Transverse colon (tissue), 4 donors: ENCODE results near the gene POU2F1. TPM values are rescaled to one million over a fixed set of nuclear protein-coding genes. Genes with fewer than 3 reads are reported as not detected.

Source experiments
- DNase-seq: peaks from one replicate; pipeline ENCODE4 v3.0.0-alpha.2; 2019
- H3K27ac ChIP-seq, 4 donors: fragments of 200-600 bp; sonication (generic); 2 replicates each; pipeline ENCODE4 v1.5.1; 2016 to 2018; ENCODE audit warnings: inconsistent platforms in 4 of 4
- H3K27me3 ChIP-seq: fragments of 200-600 bp; sonication (generic); 2 replicates; pipeline ENCODE4 v1.5.1; 2017; ENCODE audit warnings: inconsistent platforms
- H3K36me3 ChIP-seq, 4 donors: fragments of 200-600 bp; sonication (generic); 2 replicates each; pipeline ENCODE4 v1.5.1; 2017 to 2019; ENCODE audit warnings: inconsistent platforms in 4 of 4
- H3K4me1 ChIP-seq, 4 donors: fragments of 200-600 bp; sonication (generic); 2 replicates each; pipeline ENCODE4 v1.5.1; 2017 to 2020; ENCODE audit warnings: inconsistent platforms in 4 of 4
- H3K4me3 ChIP-seq, 4 donors: fragments of 200-600 bp; sonication (generic); 1 replicate in 1 of 4; 2 replicates in 3 of 4; pipeline versions ENCODE4 v1.5.1 to v1.6.1; 2017 to 2019; ENCODE audit warnings: inconsistent platforms in 4 of 4
- H3K9me3 ChIP-seq, 2 donors: fragments of 200-600 bp; sonication (generic); 2 replicates each; pipeline ENCODE4 v1.5.1; 2017 to 2019; ENCODE audit warnings: inconsistent platforms in 2 of 2
- CTCF ChIP-seq, 5 experiments: fragments of 200-600 bp in 3 of 5; fragments of 450-650 bp in 2 of 5; sonication (generic) in 3 of 5; IDR thresholded peaks; 1 replicate in 2 of 5; 2 replicates in 3 of 5; pipeline ENCODE4 v1.5.1; 2016 to 2017; ENCODE audit warnings: antibody characterized with exemption in 5 of 5, inconsistent platforms in 3 of 5, mild to moderate bottlenecking in 2 of 5, moderate library complexity in 1 of 5
- EP300 ChIP-seq: sonication (generic); formaldehyde crosslinking; IDR thresholded peaks from one replicate; pipeline ENCODE4 v1.6.1; 2017; ENCODE audit warnings: antibody characterized with exemption, low read depth
- POLR2A ChIP-seq: fragments of 450-650 bp; IDR thresholded peaks from one replicate; pipeline ENCODE4 v1.6.1; 2016; ENCODE audit warnings: antibody characterized with exemption, mild to moderate bottlenecking, moderate library complexity
- POLR2AphosphoS5 ChIP-seq, 3 donors: sonication (generic); formaldehyde crosslinking; IDR thresholded peaks; one replicate each; pipeline ENCODE4 v1.6.1; 2016; ENCODE audit warnings: antibody characterized with exemption in 3 of 3
- WGBS, 2 donors: methylation state at CpG; one replicate each; pipeline ENCODE4 v1.1.5; 2018; ENCODE audit warnings: low coverage in 1 of 2; 5-methylcytosine and 5-hydroxymethylcytosine counted together
- in situ Hi-C, 4 donors: fragments of 200-750 bp; cut with MboI; loops; one replicate each; pipeline versions ENCODE4 v1.15.0 to v1.15.1; 2017; ENCODE audit warnings: low sequenced_read_pairs in 3 of 4, low pct_ligation_motif_present in 1 of 4, low pct_unique_long_range_greater_than_20kb in 1 of 4
- intact Hi-C: fragments of 100-400 bp; cut with DNase I; formaldehyde crosslinking; loops from one replicate; pipeline ENCODE4 v1.15.1; 2023; ENCODE audit warnings: low total_unique reads
- total RNA-seq, 4 donors: library from RNA; depleted of rRNA; stranded (reverse); fragments of >200 nt; gene quantifications; one replicate each; pipeline ENCODE4 v1.1.0, GENCODE V29; 2016

The POU2F1 gene
- total RNA-seq, 4 donors from 2014 or later, result 6.6 to 31.8 (median 19.0) TPM

DNA sequence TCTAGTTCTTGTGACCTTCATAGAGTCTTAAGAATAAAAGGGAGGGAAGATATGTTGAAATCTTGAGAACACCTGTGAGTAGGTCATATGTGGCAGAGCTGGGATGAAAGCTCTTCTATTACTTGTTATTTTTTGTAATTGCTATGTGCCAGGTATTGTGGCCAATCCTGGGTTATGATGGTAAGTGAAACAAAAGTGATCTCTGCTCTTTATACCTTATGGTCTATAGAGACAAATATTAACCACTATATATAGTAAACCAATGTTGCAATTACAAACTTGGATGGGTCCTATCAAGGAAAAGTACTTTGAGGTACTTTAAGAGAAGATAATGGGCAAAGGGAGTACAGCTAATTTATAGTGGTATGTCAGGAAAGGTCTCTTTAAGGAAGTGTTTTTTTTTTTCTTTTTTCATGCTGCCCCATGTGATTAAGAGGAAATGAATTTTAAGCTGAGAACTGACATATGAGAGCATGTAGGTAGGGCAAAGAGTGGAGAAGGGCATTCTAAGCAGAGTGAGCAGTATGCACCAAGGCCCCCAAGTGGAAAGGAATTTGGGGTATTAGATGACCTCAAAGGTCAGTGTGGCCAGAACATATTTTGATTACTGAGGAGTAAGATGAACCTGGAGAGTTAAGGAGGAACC is 43.3 kb downstream of the POU2F1 start:
- Histone ChIP-seq H3K4me1 (peaks cover 14 to 67% (median 32%) of the 10 kb centered on the region in 4 donors), H3K4me3 (no peak overlapping the region), H3K9me3 (no peaks in the 10 kb centered on the region), H3K27ac (peak overlapping the region in 2 of 4 donors; percentile 15 to 35), H3K27me3 (no peaks in the 10 kb centered on the region), H3K36me3 (no peaks in the 10 kb centered on the region)
- in situ Hi-C loops (loop anchor here (10.0 to 25.0 kb wide), 6 partner anchors 81 to 291 kb away; partner anchors contain the start of gene CREG1 (in 1 of the 4)), intact Hi-C loops (loop anchor here (10.0 kb wide), 1 partner anchor 271 kb away; no protein-coding TSS in a partner anchor)
- TF ChIP-seq POLR2A (no peak), CTCF (IDR thresholded peaks at IDR 0.05) (no peak), EP300 (no peak), POLR2AphosphoS5 (IDR thresholded peaks at IDR 0.05) (no peak)
- no peak for DNase-seq

GRCh38 chr1:167266965-167267364 is 46.3 kb downstream of the POU2F1 start:
- H3K36me3 ChIP-seq, result no peaks in the 10 kb centered on the region
- H3K27ac ChIP-seq, result no peak overlapping the region
- intact Hi-C loops (loop anchor here (5.0 to 10.0 kb wide), 2 partner anchors 175 to 268 kb away; no protein-coding TSS in a partner anchor), in situ Hi-C loops (loop anchor here (5.0 to 25.0 kb wide), 8 partner anchors 78 to 288 kb away; partner anchors contain the start of gene CREG1 (in 1 of the 4))
- H3K4me3 ChIP-seq, result no peak overlapping the region
- H3K9me3 ChIP-seq, result no peaks in the 10 kb centered on the region
- H3K4me1 ChIP-seq, result peaks cover 7 to 60% (median 27%) of the 10 kb centered on the region in 4 donors
- TF ChIP-seq POLR2AphosphoS5 (IDR thresholded peaks at IDR 0.05) (no peak), EP300 (no peak), POLR2A (no peak), CTCF (IDR thresholded peaks at IDR 0.05) (no peak)
- H3K27me3 ChIP-seq, result no peaks in the 10 kb centered on the region
- no peak for DNase-seq

GRCh38 chr1:167268347-167268787 is 47.7 kb downstream of the POU2F1 start:
- H3K27ac ChIP-seq, result peak overlapping the region in 1 of 4 donors; percentile 29
- no peaks in the 10 kb centered on the region for H3K36me3 ChIP-seq
- 61 to 72% methylated on average over 2 of the region's 2 CpGs for WGBS, 2 donors
- peaks cover 7 to 55% (median 28%) of the 10 kb centered on the region in 4 donors for H3K4me1 ChIP-seq
- no peaks in the 10 kb centered on the region for H3K9me3 ChIP-seq
- no peak for DNase-seq
- intact Hi-C loops (loop anchor here (5.0 to 10.0 kb wide), 2 partner anchors 174 to 266 kb away; no protein-coding TSS in a partner anchor), in situ Hi-C loops (loop anchor here (5.0 to 25.0 kb wide), 8 partner anchors 76 to 286 kb away; partner anchors contain the start of gene CREG1 (in 1 of the 4))
- no peak for TF ChIP-seq POLR2AphosphoS5 (IDR thresholded peaks at IDR 0.05)
- no peak for TF ChIP-seq EP300
- TF ChIP-seq POLR2A, result no peak
- TF ChIP-seq CTCF (IDR thresholded peaks at IDR 0.05), result no peak
- no peaks in the 10 kb centered on the region for H3K27me3 ChIP-seq
- H3K4me3 ChIP-seq, result no peak overlapping the region

DNA sequence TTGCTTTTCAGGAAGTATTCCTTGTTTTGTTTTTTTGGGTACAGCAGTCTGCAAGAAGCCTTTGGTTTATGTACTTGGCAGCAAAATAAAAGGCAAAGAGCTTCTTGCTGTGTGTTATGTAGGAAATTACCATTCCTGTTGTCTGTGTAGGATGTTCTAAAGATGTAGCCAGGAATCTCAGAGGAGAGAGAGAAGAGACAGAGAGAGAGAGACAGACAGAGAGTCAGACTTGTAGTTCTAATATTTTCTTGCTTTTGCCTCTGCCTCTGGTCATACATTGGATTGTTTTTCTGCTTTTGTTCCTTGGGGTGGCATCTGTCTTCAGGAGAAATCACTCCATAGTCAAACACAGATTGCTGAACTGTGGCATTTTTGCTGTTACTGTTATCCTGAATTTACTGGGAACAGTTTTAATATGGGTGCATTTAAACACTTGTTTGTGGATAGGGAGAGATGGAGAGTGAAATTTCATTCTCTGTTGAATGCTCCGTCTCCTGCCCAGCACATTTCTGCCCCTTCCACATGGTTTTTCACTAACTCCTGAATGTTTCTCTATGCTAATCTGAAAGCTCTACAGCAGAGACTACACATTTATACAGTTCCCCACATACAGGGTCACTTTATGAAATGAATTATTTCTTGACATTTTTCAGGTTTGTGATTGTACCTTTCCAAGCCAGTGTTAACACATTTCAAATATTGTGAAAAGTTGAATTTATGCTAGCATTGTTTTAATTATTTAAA is 49.8 kb downstream of the POU2F1 start:
- no peaks in the 10 kb centered on the region for H3K27me3 ChIP-seq
- no peak for DNase-seq
- H3K4me3 ChIP-seq, result no peak overlapping the region
- H3K9me3 ChIP-seq, result no peaks in the 10 kb centered on the region
- H3K27ac ChIP-seq, result no peak overlapping the region
- peaks cover 0 to 49% (median 21%) of the 10 kb centered on the region in 4 donors for H3K4me1 ChIP-seq
- intact Hi-C loops (no loop called here), in situ Hi-C loops (loop anchor here in 1 of 4 donors (25.0 kb wide), 2 partner anchors 167 to 267 kb away; no protein-coding TSS in a partner anchor)
- 67 to 77% methylated on average over 1 of the region's 1 CpG for WGBS, 2 donors
- no peaks in the 10 kb centered on the region for H3K36me3 ChIP-seq
- TF ChIP-seq POLR2A, result no peak
- no peak for TF ChIP-seq CTCF (IDR thresholded peaks at IDR 0.05)
- TF ChIP-seq EP300, result no peak
- no peak for TF ChIP-seq POLR2AphosphoS5 (IDR thresholded peaks at IDR 0.05)
